DND-41 (cell line): ENCODE measurements around the gene SZRD1.

Experiments used
- ATAC-seq: fragments of 200-7000 bp; cut with Tn5 transposase; 3 replicates; pipeline ENCODE4 v1.9.1; 2021; ENCODE audit warnings: low read depth; ENCODE audit not compliant: insufficient read depth
- DNase-seq: peaks from one replicate; pipeline ENCODE4 v3.0.0-alpha.2; 2020
- H2AFZ ChIP-seq: 2 replicates; pipeline ENCODE4 v1.6.0; 2012; ENCODE audit warnings: low read depth, low read length
- H3K27ac ChIP-seq: 2 replicates; pipeline ENCODE4 v1.5.1; 2012; ENCODE audit warnings: low read length, inconsistent platforms
- H3K27me3 ChIP-seq: fragments of 200-600 bp; sonication (generic); 2 replicates; pipeline ENCODE4 v1.6.0; 2012; ENCODE audit warnings: low read length, mild to moderate bottlenecking, inconsistent platforms; ENCODE audit not compliant: insufficient read depth, poor library complexity
- H3K36me3 ChIP-seq: 2 replicates; pipeline ENCODE4 v1.5.1; 2012; ENCODE audit warnings: low read length, inconsistent platforms; ENCODE audit not compliant: insufficient read depth
- H3K4me1 ChIP-seq: 2 replicates; pipeline ENCODE4 v1.5.1; 2012; ENCODE audit warnings: mild to moderate bottlenecking, low read length; ENCODE audit not compliant: insufficient read depth
- H3K4me2 ChIP-seq: 2 replicates; pipeline ENCODE4 v1.6.0; 2012; ENCODE audit warnings: mild to moderate bottlenecking, moderate library complexity, low read length, inconsistent platforms; ENCODE audit not compliant: insufficient read depth
- H3K4me3 ChIP-seq, 2 experiments: fragments of 200-600 bp in 1 of 2; shearing (Covaris generic) in 1 of 2; 2 replicates each; pipeline ENCODE4 v1.5.1; 2012 to 2016; ENCODE audit warnings: inconsistent platforms in 2 of 2, low read length in 2 of 2, mild to moderate bottlenecking in 2 of 2, low read depth in 1 of 2, moderate library complexity in 1 of 2
- H3K79me2 ChIP-seq: 2 replicates; pipeline ENCODE4 v1.6.0; 2012; ENCODE audit warnings: low read length, inconsistent platforms; ENCODE audit not compliant: insufficient read depth
- H3K9ac ChIP-seq: 2 replicates; pipeline ENCODE4 v1.6.0; 2012; ENCODE audit warnings: low read depth, mild to moderate bottlenecking, inconsistent platforms, low read length, moderate library complexity
- H3K9me3 ChIP-seq: 2 replicates; pipeline ENCODE4 v1.5.1; 2012; ENCODE audit warnings: low read length, moderate library complexity, mild to moderate bottlenecking, inconsistent platforms; ENCODE audit not compliant: insufficient read depth, severe bottlenecking
- H4K20me1 ChIP-seq: 2 replicates; pipeline ENCODE4 v1.6.0; 2012; ENCODE audit warnings: low read length; ENCODE audit not compliant: insufficient read depth
- CTCF ChIP-seq: IDR thresholded peaks from 2 replicates; pipeline ENCODE4 v1.5.1; 2012; ENCODE audit warnings: borderline replicate concordance, low read length, moderate library complexity, mild to moderate bottlenecking; ENCODE audit not compliant: poor library complexity, severe bottlenecking; ENCODE audit errors: extremely low read depth
- EZH2 ChIP-seq: IDR thresholded peaks from 3 replicates; pipeline ENCODE4 v1.6.1; 2012; ENCODE audit warnings: borderline replicate concordance, low read depth, mild to moderate bottlenecking, moderate library complexity, low read length, inconsistent platforms; ENCODE audit not compliant: severe bottlenecking

SZRD1 gene

GRCh38 chr1:16378443-16378842 is 11.4 kb downstream of the SZRD1 start:
- ATAC-seq = no peak

GRCh38 chr1:16380868-16381267 is 13.8 kb downstream of the SZRD1 start:
- H3K4me2 ChIP-seq = no peak overlapping the region
- H3K4me1 ChIP-seq = no peaks in the 10 kb centered on the region
- no peak overlapping the region for H3K4me3 ChIP-seq
- no peak overlapping the region for H3K27ac ChIP-seq
- no peaks in the 10 kb centered on the region for H3K27me3 ChIP-seq
- no peak for DNase-seq
- H3K9me3 ChIP-seq = no peaks in the 10 kb centered on the region
- TF ChIP-seq EZH2 (no peak), CTCF (no peak)
- H2AFZ ChIP-seq = no peak overlapping the region
- no peak for ATAC-seq
- H3K79me2 ChIP-seq = peaks cover 99% of the 10 kb centered on the region
- peaks cover 91% of the 10 kb centered on the region for H4K20me1 ChIP-seq
- H3K9ac ChIP-seq = no peak overlapping the region
- H3K36me3 ChIP-seq = peaks cover 12% of the 10 kb centered on the region

More at GRCh38 chr1:16378443-16378842, 11.4 kb downstream of the SZRD1 start:
- Histone ChIP-seq H3K27ac (no peak overlapping the region), H4K20me1 (peaks cover 93% of the 10 kb centered on the region), H3K4me2 (no peak overlapping the region), H3K4me1 (0 out of 2 replicates have a peak, but pooled peaks cover 2% of the 10 kb centered on the region), H3K9me3 (no peaks in the 10 kb centered on the region), H3K79me2 (peaks cover 100% of the 10 kb centered on the region), H3K36me3 (peaks cover 9% of the 10 kb centered on the region; the same call in 1 of the 2 replicates), H3K9ac (no peak overlapping the region), H3K4me3 (no peak overlapping the region), H2AFZ (no peak overlapping the region), H3K27me3 (no peaks in the 10 kb centered on the region)
- DNase-seq = no peak
- TF ChIP-seq CTCF (no peak), EZH2 (no peak)

GRCh38 chr1:16383888-16384287 is 16.8 kb downstream of the SZRD1 start:
- peaks cover 99% of the 10 kb centered on the region for H3K79me2 ChIP-seq
- H4K20me1 ChIP-seq = peaks cover 92% of the 10 kb centered on the region

More at GRCh38 chr1:16383888-16384287, 16.8 kb downstream of the SZRD1 start:
- H3K9ac ChIP-seq = no peak overlapping the region
- H3K27ac ChIP-seq = no peak overlapping the region
- no peak overlapping the region for H3K4me2 ChIP-seq
- no peak overlapping the region for H3K4me3 ChIP-seq
- ATAC-seq = no peak
- peaks cover 6% of the 10 kb centered on the region for H3K4me1 ChIP-seq
- H3K9me3 ChIP-seq = no peaks in the 10 kb centered on the region
- no peak for TF ChIP-seq EZH2
- TF ChIP-seq CTCF = no peak
- peaks cover 21% of the 10 kb centered on the region for H3K36me3 ChIP-seq
- no peaks in the 10 kb centered on the region for H3K27me3 ChIP-seq
- no peak for DNase-seq
- no peak overlapping the region for H2AFZ ChIP-seq
